ENCODE measurements around the gene ADRB1.

The ADRB1 gene

GRCh38 chr10:114043532-114044246 is at the start of gene ADRB1:
Gene ADRB1, plus strand, starts transcription at chr10:114043866. Its CDS starts 267 bp downstream, at chr10:114044133.
- no peaks in the 10 kb centered on the region for H4K20me1 ChIP-seq (ENCODE audit: insufficient read depth, low read length, poor library complexity, severe bottlenecking)
- peak within 1 kb of the TSS; percentile 20; the same call in 1 of the 2 replicates for H2AFZ ChIP-seq (ENCODE audit: low read length)
- H3K9ac ChIP-seq (ENCODE audit: low read depth, low read length, poor library complexity, severe bottlenecking), result peak within 1 kb of the TSS; percentile 92
- H3K27me3 ChIP-seq (ENCODE audit: insufficient read depth, low read length, poor library complexity, severe bottlenecking), result no peaks in the 10 kb centered on the region
- no peaks in the 10 kb centered on the region for H3K36me3 ChIP-seq (ENCODE audit: insufficient read depth, low read length)
- H3K4me3 ChIP-seq (ENCODE audit: low read length, poor library complexity, severe bottlenecking), result peak within 1 kb of the TSS; percentile 83
- H3F3A ChIP-seq (ENCODE audit: low read depth), result peaks cover 9% of the 10 kb centered on the region; the same call in 1 of the 2 replicates
- no peak for TF ChIP-seq EZH2phosphoT487 (IDR thresholded peaks at IDR 0.05; ENCODE audit: borderline replicate concordance)
- no peak for TF ChIP-seq CTCF (conservative IDR thresholded peaks at IDR 0.05; ENCODE audit: low read length)
- peak within 1 kb of the TSS; percentile 73 for H3K4me2 ChIP-seq (ENCODE audit: low read depth, low read length, poor library complexity, severe bottlenecking)
- no peaks in the 10 kb centered on the region for H3K9me3 ChIP-seq (ENCODE audit: insufficient read depth, low read depth, low read length)
- H3K79me2 ChIP-seq (ENCODE audit: insufficient read depth, low read length), result peaks cover 32% of the 10 kb centered on the region
- H3K9me2 ChIP-seq (replicated peaks; ENCODE audit: low read depth, low read length), result no peaks in the 10 kb centered on the region
- H3K4me1 ChIP-seq (ENCODE audit: insufficient read depth, low read length, poor library complexity, severe bottlenecking), result peaks cover 43% of the 10 kb centered on the region

- H3K9ac ChIP-seq (ENCODE audit: low read depth, low read length, poor library complexity, severe bottlenecking), result no peak overlapping the region
- H3K4me1 ChIP-seq (ENCODE audit: insufficient read depth, low read length, poor library complexity, severe bottlenecking), result peaks cover 29% of the 10 kb centered on the region
- no peaks in the 10 kb centered on the region for H3K79me2 ChIP-seq (ENCODE audit: insufficient read depth, low read length)
- H3K4me2 ChIP-seq (ENCODE audit: low read depth, low read length, poor library complexity, severe bottlenecking), result no peak overlapping the region
- no peaks in the 10 kb centered on the region for H3K9me2 ChIP-seq (replicated peaks; ENCODE audit: low read depth, low read length)
- H4K20me1 ChIP-seq (ENCODE audit: insufficient read depth, low read length, poor library complexity, severe bottlenecking), result no peaks in the 10 kb centered on the region
- no peaks in the 10 kb centered on the region for H3F3A ChIP-seq (ENCODE audit: low read depth)
- TF ChIP-seq CTCF (conservative IDR thresholded peaks at IDR 0.05; ENCODE audit: low read length), result no peak
- no peak overlapping the region for H2AFZ ChIP-seq (ENCODE audit: low read length)
- H3K27me3 ChIP-seq (ENCODE audit: insufficient read depth, low read length, poor library complexity, severe bottlenecking), result no peaks in the 10 kb centered on the region
- H3K9me3 ChIP-seq (ENCODE audit: insufficient read depth, low read depth, low read length), result no peaks in the 10 kb centered on the region
- H3K4me3 ChIP-seq (ENCODE audit: low read length, poor library complexity, severe bottlenecking), result no peak overlapping the region
- no peaks in the 10 kb centered on the region for H3K36me3 ChIP-seq (ENCODE audit: insufficient read depth, low read length)
Observed at GRCh38 chr10:113995201-113995600, 48.5 kb upstream of the ADRB1 start.

GRCh38 chr10:113997428-113997827 is 46.2 kb upstream of the ADRB1 start:
- no peaks in the 10 kb centered on the region for H4K20me1 ChIP-seq (ENCODE audit: insufficient read depth, low read length, poor library complexity, severe bottlenecking)
- no peaks in the 10 kb centered on the region for H3K79me2 ChIP-seq (ENCODE audit: insufficient read depth, low read length)
- no peaks in the 10 kb centered on the region for H3K9me2 ChIP-seq (replicated peaks; ENCODE audit: low read depth, low read length)
- no peak overlapping the region for H2AFZ ChIP-seq (ENCODE audit: low read length)
- H3K9ac ChIP-seq (ENCODE audit: low read depth, low read length, poor library complexity, severe bottlenecking), result no peak overlapping the region
- H3K4me1 ChIP-seq (ENCODE audit: insufficient read depth, low read length, poor library complexity, severe bottlenecking), result peaks cover 33% of the 10 kb centered on the region
- no peaks in the 10 kb centered on the region for H3K36me3 ChIP-seq (ENCODE audit: insufficient read depth, low read length)
- no peak overlapping the region for H3K4me3 ChIP-seq (ENCODE audit: low read length, poor library complexity, severe bottlenecking)
- no peak overlapping the region for H3K4me2 ChIP-seq (ENCODE audit: low read depth, low read length, poor library complexity, severe bottlenecking)
- H3K9me3 ChIP-seq (ENCODE audit: insufficient read depth, low read depth, low read length), result no peaks in the 10 kb centered on the region
- no peaks in the 10 kb centered on the region for H3F3A ChIP-seq (ENCODE audit: low read depth)
- H3K27me3 ChIP-seq (ENCODE audit: insufficient read depth, low read length, poor library complexity, severe bottlenecking), result no peaks in the 10 kb centered on the region
- no peak for TF ChIP-seq EZH2phosphoT487 (IDR thresholded peaks at IDR 0.05; ENCODE audit: borderline replicate concordance)
- no peak for TF ChIP-seq CTCF (conservative IDR thresholded peaks at IDR 0.05; ENCODE audit: low read length)

All from Loucy (cell line).